Natural killer cell (primary cell): ENCODE data around the gene STK33. TPM values are rescaled to one million over a fixed set of nuclear protein-coding genes. Genes with fewer than 3 reads are reported as not detected.
"Not testable (repeated sequence)": the region's sequence is repeated elsewhere in the genome, so short reads cannot be mapped to it uniquely, and the experiment has no call there.

Experiments
- ATAC-seq, 3 donors: fragments of 150-1000 bp in 2 of 3; fragments of 200-7000 bp in 1 of 3; cut with Tn5 transposase; 1 replicate in 1 of 3; 2 replicates in 2 of 3; pipeline ENCODE4 v1.10.0; 2021; ENCODE audit warnings: mild to moderate bottlenecking in 2 of 3, moderate library complexity in 2 of 3
- DNase-seq, 2 donors: peaks; one replicate each; pipeline versions ENCODE4 v3.0.0 to v3.0.0-alpha.2; 2013 to 2021; ENCODE audit warnings: mixed read lengths in 1 of 2
- H3K27ac ChIP-seq: one replicate; pipeline ENCODE4 v1.5.1; 2013; ENCODE audit warnings: mild to moderate bottlenecking, low read length
- H3K27me3 ChIP-seq: one replicate; pipeline ENCODE4 v1.6.1; 2013; ENCODE audit warnings: low read length; ENCODE audit not compliant: control insufficient read depth, insufficient read depth
- H3K36me3 ChIP-seq: one replicate; pipeline ENCODE4 v1.6.1; 2013; ENCODE audit warnings: low read length; ENCODE audit not compliant: control insufficient read depth, insufficient read depth
- H3K4me1 ChIP-seq: one replicate; pipeline ENCODE4 v1.6.1; 2013; ENCODE audit warnings: low read length; ENCODE audit not compliant: control insufficient read depth, insufficient read depth
- H3K4me3 ChIP-seq: one replicate; pipeline ENCODE4 v1.5.1; 2013; ENCODE audit warnings: low read length
- H3K9me3 ChIP-seq: one replicate; pipeline ENCODE4 v1.6.1; 2013; ENCODE audit warnings: low read length; ENCODE audit not compliant: control insufficient read depth, insufficient read depth
- H3K27ac Mint-ChIP-seq, 2 donors: one replicate each; pipeline ENCODE4 v1.8.0; 2022; ENCODE audit warnings: mild to moderate bottlenecking in 2 of 2, mixed read lengths in 2 of 2, moderate library complexity in 1 of 2
- H3K27me3 Mint-ChIP-seq, 2 donors: one replicate each; pipeline ENCODE4 v1.8.0; 2022; ENCODE audit warnings: low read depth in 2 of 2, mixed read lengths in 2 of 2
- H3K36me3 Mint-ChIP-seq: one replicate; pipeline ENCODE4 v1.8.0; 2022; ENCODE audit warnings: mixed read lengths
- H3K4me1 Mint-ChIP-seq, 2 donors: one replicate each; pipeline ENCODE4 v1.8.0; 2022; ENCODE audit warnings: mixed read lengths in 2 of 2
- H3K4me3 Mint-ChIP-seq: one replicate; pipeline ENCODE4 v1.8.0; 2022; ENCODE audit warnings: mild to moderate bottlenecking, moderate library complexity, mixed read lengths
- H3K9me3 Mint-ChIP-seq, 2 donors: one replicate each; pipeline ENCODE4 v1.8.0; 2022; ENCODE audit warnings: mixed read lengths in 2 of 2
- CTCF ChIP-seq: fragments of 200-600 bp; IDR thresholded peaks from one replicate; pipeline ENCODE4 v1.8.0; 2022; ENCODE audit warnings: antibody characterized with exemption
- WGBS: methylation state at CpG from one replicate; pipeline ENCODE4 v1.1.7; 2013; ENCODE audit warnings: missing lambda C conversion rate; ENCODE audit not compliant: insufficient coverage; 5-methylcytosine and 5-hydroxymethylcytosine counted together
- intact Hi-C: fragments of 100-400 bp; cut with micrococcal nuclease; formaldehyde crosslinking; loops from one replicate; pipeline ENCODE4 v1.14.2; 2022
- total RNA-seq, 4 donors: library from RNA; stranded (reverse); fragments of 120-200 nt in 1 of 4; gene quantifications; one replicate each; pipeline versions ENCODE4 v1.2.3 to v1.2.4, GENCODE V29; 2013 to 2022

The STK33 gene
- total RNA-seq, 3 donors from 2014 or later (not counting 1 experiment from before 2014, with no cell fraction given) = 0.24 TPM; not detected in 2

GRCh38 chr11:8480858-8481257 lies 113.2 kb downstream of the STK33 start:
- Mint-ChIP-seq H3K4me3 (no peak overlapping the region), H3K4me1 (no peaks in the 10 kb centered on the region), H3K36me3 (no peaks in the 10 kb centered on the region), H3K27ac (no peak overlapping the region), H3K27me3 (peaks cover 0 to 4% of the 10 kb centered on the region in 2 donors), H3K9me3 (no peaks in the 10 kb centered on the region)
- TF ChIP-seq CTCF = no peak
- WGBS = 96% methylated on average over 3 of the region's 3 CpGs
- Histone ChIP-seq H3K4me3 (no peak overlapping the region), H3K27ac (no peak overlapping the region), H3K9me3 (no peaks in the 10 kb centered on the region), H3K36me3 (no peaks in the 10 kb centered on the region), H3K27me3 (no peaks in the 10 kb centered on the region), H3K4me1 (no peaks in the 10 kb centered on the region)
- no peak for DNase-seq
- intact Hi-C loops = loop anchor here (10.0 kb wide), 1 partner anchor 1236 kb away; no protein-coding TSS in a partner anchor
- ATAC-seq = no peak

- DNase-seq (no peak), ATAC-seq (no peak)
- H3K9me3 Mint-ChIP-seq = no peaks in the 10 kb centered on the region
- WGBS = 67% methylated on average over 1 of the region's 1 CpG
- H3K27me3 ChIP-seq = no peaks in the 10 kb centered on the region
- H3K9me3 ChIP-seq = no peaks in the 10 kb centered on the region
- no peak overlapping the region for H3K27ac ChIP-seq
- H3K4me3 ChIP-seq = no peak overlapping the region
- no peaks in the 10 kb centered on the region for H3K4me1 ChIP-seq
- H3K27ac Mint-ChIP-seq = no peak overlapping the region
- no peak overlapping the region for H3K4me3 Mint-ChIP-seq
- no peaks in the 10 kb centered on the region for H3K4me1 Mint-ChIP-seq
- H3K36me3 Mint-ChIP-seq = no peaks in the 10 kb centered on the region
- peaks cover 0 to 4% of the 10 kb centered on the region in 2 donors for H3K27me3 Mint-ChIP-seq
- H3K36me3 ChIP-seq = no peaks in the 10 kb centered on the region
- intact Hi-C loops = no loop called here
- no peak for TF ChIP-seq CTCF
These were observed 116.3 kb downstream of the STK33 start for GRCh38 chr11:8477680-8478079.

- H3K4me1 ChIP-seq = no peaks in the 10 kb centered on the region
- no peaks in the 10 kb centered on the region for H3K9me3 Mint-ChIP-seq
These were observed 116.9 kb downstream of the STK33 start for GRCh38 chr11:8477151-8477550.

GRCh38 chr11:8467806-8468205 lies 126.2 kb downstream of the STK33 start:
- intact Hi-C loops, H3K36me3 Mint-ChIP-seq, H3K27ac Mint-ChIP-seq, H3K4me3 ChIP-seq, DNase-seq, ATAC-seq, H3K27ac ChIP-seq, H3K4me3 Mint-ChIP-seq, H3K4me1 Mint-ChIP-seq, H3K4me1 ChIP-seq, H3K9me3 Mint-ChIP-seq, H3K9me3 ChIP-seq, H3K27me3 ChIP-seq, H3K36me3 ChIP-seq, H3K27me3 Mint-ChIP-seq: not testable (repeated sequence)
- 94% methylated on average over 5 of the region's 5 CpGs for WGBS

More at GRCh38 chr11:8477151-8477550, 116.9 kb downstream of the STK33 start:
- Histone ChIP-seq H3K4me3 (no peak overlapping the region), H3K9me3 (no peaks in the 10 kb centered on the region), H3K36me3 (no peaks in the 10 kb centered on the region), H3K27ac (no peak overlapping the region), H3K27me3 (no peaks in the 10 kb centered on the region)
- TF ChIP-seq CTCF = no peak
- H3K36me3 Mint-ChIP-seq = no peaks in the 10 kb centered on the region
- H3K4me3 Mint-ChIP-seq = no peak overlapping the region
- no peak overlapping the region for H3K27ac Mint-ChIP-seq
- intact Hi-C loops = no loop called here
- no peak for ATAC-seq
- peaks cover 0 to 4% of the 10 kb centered on the region in 2 donors for H3K27me3 Mint-ChIP-seq
- H3K4me1 Mint-ChIP-seq = no peaks in the 10 kb centered on the region
- WGBS = no CpG with 5 or more reads among the region's 2 CpGs
- no peak for DNase-seq

- H3K27ac Mint-ChIP-seq, H3K9me3 Mint-ChIP-seq, H3K4me3 Mint-ChIP-seq, H3K27me3 ChIP-seq, DNase-seq, H3K9me3 ChIP-seq, H3K36me3 ChIP-seq, H3K27me3 Mint-ChIP-seq, H3K4me1 ChIP-seq, H3K4me1 Mint-ChIP-seq, ATAC-seq, intact Hi-C loops, H3K4me3 ChIP-seq, H3K36me3 Mint-ChIP-seq, H3K27ac ChIP-seq: not testable (repeated sequence)
- 55% methylated on average over 3 of the region's 4 CpGs for WGBS
These were observed 126.7 kb downstream of the STK33 start for GRCh38 chr11:8467356-8467755.

- H3K27me3 ChIP-seq, H3K4me1 Mint-ChIP-seq, intact Hi-C loops, H3K9me3 ChIP-seq, H3K9me3 Mint-ChIP-seq, H3K27me3 Mint-ChIP-seq, H3K27ac ChIP-seq, DNase-seq, H3K36me3 Mint-ChIP-seq, H3K4me3 ChIP-seq, ATAC-seq, H3K4me3 Mint-ChIP-seq, H3K4me1 ChIP-seq, H3K27ac Mint-ChIP-seq, H3K36me3 ChIP-seq: not testable (repeated sequence)
- WGBS = 89% methylated on average over 3 of the region's 3 CpGs
These were observed 127.1 kb downstream of the STK33 start for GRCh38 chr11:8466884-8467283.
